Fibroblast of skin of left quadriceps (primary cell): ENCODE results near the gene RPL41.
"Not testable (repeated sequence)": the region's sequence is repeated elsewhere in the genome, so short reads cannot be mapped to it uniquely, and the experiment has no call there.

ENCODE experiments used
- DNase-seq, 2 experiments: peaks; one replicate each; pipeline ENCODE4 v3.0.0-alpha.2; 2013; ENCODE audit warnings: low read depth in 2 of 2

Gene RPL41

GRCh38 chr12:56103066-56103711 is 13.2 kb upstream of the RPL41 start:
- DNase-seq: no peak

- DNase-seq: no peak
Observed at GRCh38 chr12:56103823-56104108, 12.7 kb upstream of the RPL41 start.

DNA sequence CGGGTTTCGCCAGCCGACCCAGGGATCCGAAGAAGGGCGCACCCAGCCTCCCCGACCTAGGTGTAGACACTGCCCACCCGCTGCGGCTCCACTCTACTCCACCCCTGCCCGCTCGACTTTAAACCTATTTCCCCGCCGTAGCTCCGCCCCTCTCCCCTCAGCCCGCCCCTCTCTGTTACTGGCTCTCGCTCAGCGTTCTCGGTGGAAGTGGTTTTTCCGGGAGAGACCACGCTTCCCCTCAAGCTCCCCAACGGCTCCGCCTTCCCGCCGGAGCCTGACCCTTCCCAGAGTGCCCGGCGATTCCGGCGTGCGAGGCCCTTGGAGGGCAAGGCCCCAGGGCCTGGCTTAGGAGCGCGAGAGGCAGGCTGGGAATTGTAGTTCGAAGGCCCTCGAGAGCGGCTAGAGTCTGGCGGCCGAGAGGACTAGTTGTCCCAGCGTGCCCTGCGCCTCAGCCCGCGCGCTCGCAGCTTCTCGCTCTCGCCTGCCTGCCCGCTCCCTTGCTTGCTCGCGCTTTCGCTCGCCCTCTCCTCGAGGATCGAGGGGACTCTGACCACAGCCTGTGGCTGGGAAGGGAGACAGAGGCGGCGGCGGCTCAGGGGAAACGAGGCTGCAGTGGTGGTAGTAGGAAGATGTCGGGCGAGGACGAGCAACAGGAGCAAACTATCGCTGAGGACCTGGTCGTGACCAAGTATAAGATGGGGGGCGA is 12.2 kb upstream of the RPL41 start, which contains the start of gene PA2G4:
TSS of gene PA2G4 (plus strand) at position 451 of the 706 bp plus-strand sequence. CDS start at position 630, 179 bp downstream.
- DNase-seq: peak; percentile 97 to 98

GRCh38 chr12:56104815-56105608 is 11.4 kb upstream of the RPL41 start:
- DNase-seq: no peak

GRCh38 chr12:56105609-56105902 is 10.9 kb upstream of the RPL41 start:
- no peak for DNase-seq

GRCh38 chr12:56107242-56107641 is 9.2 kb upstream of the RPL41 start:
- DNase-seq: no peak

DNA sequence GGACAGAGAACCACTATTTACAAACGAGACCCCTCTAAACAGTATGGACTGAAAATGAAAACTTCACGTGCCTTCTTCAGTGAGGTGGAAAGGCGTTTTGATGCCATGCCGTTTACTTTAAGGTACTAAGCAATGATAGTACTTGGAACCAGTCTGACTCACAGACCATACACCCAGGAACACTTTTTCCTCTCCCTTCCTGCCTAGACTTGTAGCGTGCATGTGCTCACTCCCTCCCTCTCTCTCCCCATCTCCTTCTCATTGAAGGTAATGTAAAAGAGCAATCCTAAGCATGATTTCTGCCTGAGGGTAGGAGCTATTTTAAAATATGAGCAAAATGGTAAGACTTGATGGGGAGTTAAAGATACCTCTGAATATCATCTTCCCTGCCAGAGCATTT is 5.9 kb upstream of the RPL41 start:
- DNase-seq: no peak

DNA sequence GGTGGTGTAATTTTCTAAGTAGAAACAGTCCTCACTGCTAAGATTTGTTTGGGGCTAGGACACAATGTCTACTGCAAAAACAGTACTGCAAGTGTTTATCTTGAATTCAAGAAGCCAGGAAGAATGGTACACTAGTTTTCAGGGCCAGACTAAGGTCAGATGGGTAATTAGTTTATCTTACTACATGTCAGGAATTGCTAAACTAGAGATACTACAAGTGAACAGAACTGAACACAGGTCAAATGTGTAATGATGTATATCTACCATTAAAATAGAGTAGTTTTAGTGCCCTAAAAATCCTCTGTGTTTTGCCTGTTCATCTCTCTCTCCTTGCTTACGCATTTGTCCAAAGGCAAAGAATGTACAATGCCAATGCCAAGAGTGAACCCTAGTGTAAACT is 2.3 kb upstream of the RPL41 start:
- DNase-seq: no peak

- no peak for DNase-seq
Observed at GRCh38 chr12:56115329-56115728, 1.1 kb upstream of the RPL41 start.

DNA sequence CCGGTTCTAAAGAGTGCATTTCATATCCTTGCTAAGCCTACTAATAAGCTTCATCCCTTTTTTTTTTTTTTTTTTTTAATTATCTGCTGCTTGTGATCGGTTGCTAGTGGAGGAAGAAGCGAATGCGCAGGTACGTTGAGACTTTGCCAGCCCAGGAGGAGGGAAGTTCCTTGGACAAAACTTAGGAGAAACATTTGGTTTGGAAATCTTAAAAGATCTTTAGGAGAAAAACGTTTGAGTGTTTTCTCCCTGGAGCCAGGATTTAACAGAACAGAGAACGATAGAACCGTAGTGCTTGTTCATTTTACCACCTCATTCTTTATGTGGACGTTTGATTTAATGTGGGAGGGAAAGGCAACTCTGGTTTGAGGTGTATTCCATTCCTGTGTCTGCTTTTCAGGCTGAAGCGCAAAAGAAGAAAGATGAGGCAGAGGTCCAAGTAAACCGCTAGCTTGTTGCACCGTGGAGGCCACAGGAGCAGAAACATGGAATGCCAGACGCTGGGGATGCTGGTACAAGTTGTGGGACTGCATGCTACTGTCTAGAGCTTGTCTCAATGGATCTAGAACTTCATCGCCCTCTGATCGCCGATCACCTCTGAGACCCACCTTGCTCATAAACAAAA is 761 bp downstream of the RPL41 start:
- DNase-seq: not testable (repeated sequence)

GRCh38 chr12:56117778-56118687 is 1.6 kb downstream of the RPL41 start, which contains the start of gene ZC3H10:
ZC3H10 (plus strand) TSS chr12:56118266; CDS start chr12:56120563, 2,297 bp downstream.
- peak; percentile 98 for DNase-seq

GRCh38 chr12:56118688-56119357 is 2.4 kb downstream of the RPL41 start:
- DNase-seq: no peak

DNA sequence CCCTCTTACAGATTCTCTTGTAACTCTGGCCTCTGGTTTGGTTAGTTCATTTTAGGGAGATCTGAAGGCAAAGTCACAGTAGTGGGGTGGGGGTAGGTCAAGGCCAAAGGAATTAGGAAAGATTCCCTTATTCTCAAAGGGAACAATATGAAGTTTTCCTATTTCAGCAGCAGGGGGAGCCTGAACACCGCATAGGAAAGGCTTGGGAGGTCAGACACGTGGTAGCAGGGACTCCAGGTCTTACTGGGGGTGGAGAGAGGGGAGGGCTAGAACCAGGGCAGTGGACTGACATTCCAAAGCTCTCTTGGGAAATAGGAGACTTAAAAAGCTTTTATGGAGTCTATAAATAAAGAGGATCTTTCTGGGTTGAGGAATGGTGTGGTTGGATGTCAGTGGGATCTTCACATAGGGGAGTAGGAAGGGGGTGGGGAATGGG is 2.9 kb downstream of the RPL41 start:
- DNase-seq: peak; percentile 81 to 83

GRCh38 chr12:56120158-56120846 is 3.9 kb downstream of the RPL41 start:
- no peak for DNase-seq

GRCh38 chr12:56121204-56121870 is 4.9 kb downstream of the RPL41 start:
- DNase-seq: no peak

GRCh38 chr12:56122637-56123036 is 6.2 kb downstream of the RPL41 start:
- no peak for DNase-seq

GRCh38 chr12:56124133-56124532 is 7.7 kb downstream of the RPL41 start:
- no peak for DNase-seq

- no peak for DNase-seq
Observed at GRCh38 chr12:56126732-56127239, 10.4 kb downstream of the RPL41 start.

DNA sequence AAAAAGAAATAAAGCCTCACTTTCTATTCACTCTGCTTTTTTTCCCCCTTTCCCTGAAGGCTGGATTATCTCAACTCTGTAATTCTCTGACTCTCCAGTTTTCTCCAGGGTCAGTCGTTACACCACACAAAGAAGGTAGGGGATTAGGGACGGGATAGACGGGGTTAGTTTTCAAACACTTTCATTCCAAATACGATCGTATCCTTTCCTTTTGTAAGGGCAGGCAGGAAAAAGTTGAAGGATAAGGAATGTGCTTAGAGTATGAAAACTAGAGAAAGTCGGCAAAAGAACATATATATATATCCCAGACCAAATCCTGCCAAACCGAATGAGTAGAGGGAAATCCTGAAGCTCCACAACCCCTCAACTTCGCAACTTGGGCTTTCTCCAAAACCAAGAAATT is 11.1 kb downstream of the RPL41 start:
- no peak for DNase-seq
